DOHH2 (cell line): Measurements from ENCODE around the gene LAMA3.

ENCODE experiments used
- H3F3A ChIP-seq: fragments of 200-600 bp; sonication (generic), shearing (Covaris generic); 2 replicates; pipeline ENCODE4 v1.6.0; 2016; ENCODE audit warnings: antibody characterized with exemption, mild to moderate bottlenecking; ENCODE audit not compliant: control insufficient read depth, insufficient read depth
- H3K27ac ChIP-seq: fragments of 200-600 bp; sonication (generic); 2 replicates; pipeline ENCODE4 v1.5.1; 2014; ENCODE audit warnings: low read depth, mild to moderate bottlenecking, low read length, moderate library complexity
- H3K27me3 ChIP-seq: fragments of 200-600 bp; sonication (generic); 2 replicates; pipeline ENCODE4 v1.6.1; 2014; ENCODE audit warnings: mild to moderate bottlenecking, low read length, mixed read lengths; ENCODE audit not compliant: control insufficient read depth
- H3K36me3 ChIP-seq: fragments of 200-600 bp; sonication (generic); 2 replicates; pipeline ENCODE4 v1.6.1; 2014; ENCODE audit warnings: mild to moderate bottlenecking, low read length, moderate library complexity, mixed read lengths; ENCODE audit not compliant: control insufficient read depth
- H3K4me1 ChIP-seq: fragments of 200-600 bp; sonication (generic); 2 replicates; pipeline ENCODE4 v1.6.1; 2014; ENCODE audit warnings: mild to moderate bottlenecking, low read length, mixed read lengths; ENCODE audit not compliant: control insufficient read depth
- H3K4me2 ChIP-seq: fragments of 200-600 bp; sonication (generic); 2 replicates; pipeline ENCODE4 v1.6.0; 2014; ENCODE audit warnings: mild to moderate bottlenecking, low read length, moderate library complexity
- H3K4me3 ChIP-seq: fragments of 200-600 bp; sonication (generic); 2 replicates; pipeline ENCODE4 v1.5.1; 2014; ENCODE audit warnings: mild to moderate bottlenecking, low read length, mixed read lengths
- H3K79me2 ChIP-seq: fragments of 200-600 bp; sonication (generic); 2 replicates; pipeline ENCODE4 v1.6.1; 2014; ENCODE audit warnings: mild to moderate bottlenecking, low read length, mixed read lengths; ENCODE audit not compliant: control insufficient read depth
- H3K9me2 ChIP-seq: fragments of 200-600 bp; sonication (generic); replicated peaks from 2 replicates; pipeline ENCODE4 v1.6.1; 2014; ENCODE audit warnings: mild to moderate bottlenecking, low read length, mixed read lengths; ENCODE audit not compliant: control insufficient read depth
- H3K9me3 ChIP-seq: fragments of 200-600 bp; sonication (generic); 2 replicates; pipeline ENCODE4 v1.6.1; 2014; ENCODE audit warnings: antibody characterized with exemption, low read length, mixed read lengths; ENCODE audit not compliant: control insufficient read depth, insufficient read depth
- H4K20me1 ChIP-seq: fragments of 200-600 bp; sonication (generic); 2 replicates; pipeline ENCODE4 v1.6.0; 2014; ENCODE audit warnings: low read depth, mild to moderate bottlenecking, antibody characterized with exemption, low read length, moderate library complexity; ENCODE audit not compliant: control insufficient read depth, insufficient read depth
- EZH2phosphoT487 ChIP-seq: fragments of 200-600 bp; sonication (generic); IDR thresholded peaks from 2 replicates; pipeline ENCODE4 v1.6.1; 2017; ENCODE audit warnings: borderline replicate concordance, mild to moderate bottlenecking, antibody characterized with exemption, low read length, moderate library complexity, mixed read lengths
- TF ChIP-seq, protein P1 (sequence below): fragments of 200-600 bp; sonication (generic); IDR thresholded peaks from one replicate; pipeline ENCODE4 v1.5.1; 2014; ENCODE audit warnings: antibody characterized with exemption, mild to moderate bottlenecking, low read depth, low read length; ENCODE audit not compliant: poor library complexity, severe bottlenecking

The LAMA3 gene

DNA sequence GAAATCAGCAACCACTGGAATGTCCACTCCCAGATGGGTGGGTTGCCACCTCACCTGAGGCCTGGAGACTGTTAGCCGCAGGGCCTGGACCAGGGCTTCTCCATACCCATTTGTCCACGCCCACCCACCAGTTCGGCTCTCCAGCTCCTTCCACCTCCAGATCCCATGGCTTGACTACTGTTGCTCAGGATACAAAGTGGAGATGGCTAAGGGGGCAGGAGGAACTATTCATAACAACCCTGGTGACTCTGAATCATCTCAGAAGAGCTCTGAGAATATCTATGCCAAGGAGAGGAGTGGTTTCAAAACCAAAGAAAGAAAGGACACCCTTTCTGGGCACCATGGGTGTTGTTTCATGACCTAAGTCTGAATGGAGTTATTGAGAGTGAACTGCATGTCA lies 145.8 kb downstream of the LAMA3 start:
- Histone ChIP-seq H4K20me1 (no peaks in the 10 kb centered on the region), H3K4me1 (peaks cover 5% of the 10 kb centered on the region), H3K27ac (no peak overlapping the region), H3K79me2 (no peaks in the 10 kb centered on the region), H3K4me2 (no peak overlapping the region), H3K9me3 (no peaks in the 10 kb centered on the region), H3K27me3 (peaks cover 4% of the 10 kb centered on the region; the same call in 1 of the 2 replicates), H3K36me3 (no peaks in the 10 kb centered on the region), H3F3A (no peaks in the 10 kb centered on the region), H3K9me2 (no peaks in the 10 kb centered on the region), H3K4me3 (no peak overlapping the region)
- TF ChIP-seq, protein P1, sequence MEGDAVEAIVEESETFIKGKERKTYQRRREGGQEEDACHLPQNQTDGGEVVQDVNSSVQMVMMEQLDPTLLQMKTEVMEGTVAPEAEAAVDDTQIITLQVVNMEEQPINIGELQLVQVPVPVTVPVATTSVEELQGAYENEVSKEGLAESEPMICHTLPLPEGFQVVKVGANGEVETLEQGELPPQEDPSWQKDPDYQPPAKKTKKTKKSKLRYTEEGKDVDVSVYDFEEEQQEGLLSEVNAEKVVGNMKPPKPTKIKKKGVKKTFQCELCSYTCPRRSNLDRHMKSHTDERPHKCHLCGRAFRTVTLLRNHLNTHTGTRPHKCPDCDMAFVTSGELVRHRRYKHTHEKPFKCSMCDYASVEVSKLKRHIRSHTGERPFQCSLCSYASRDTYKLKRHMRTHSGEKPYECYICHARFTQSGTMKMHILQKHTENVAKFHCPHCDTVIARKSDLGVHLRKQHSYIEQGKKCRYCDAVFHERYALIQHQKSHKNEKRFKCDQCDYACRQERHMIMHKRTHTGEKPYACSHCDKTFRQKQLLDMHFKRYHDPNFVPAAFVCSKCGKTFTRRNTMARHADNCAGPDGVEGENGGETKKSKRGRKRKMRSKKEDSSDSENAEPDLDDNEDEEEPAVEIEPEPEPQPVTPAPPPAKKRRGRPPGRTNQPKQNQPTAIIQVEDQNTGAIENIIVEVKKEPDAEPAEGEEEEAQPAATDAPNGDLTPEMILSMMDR, result no peak
- TF ChIP-seq EZH2phosphoT487, result no peak

DNA sequence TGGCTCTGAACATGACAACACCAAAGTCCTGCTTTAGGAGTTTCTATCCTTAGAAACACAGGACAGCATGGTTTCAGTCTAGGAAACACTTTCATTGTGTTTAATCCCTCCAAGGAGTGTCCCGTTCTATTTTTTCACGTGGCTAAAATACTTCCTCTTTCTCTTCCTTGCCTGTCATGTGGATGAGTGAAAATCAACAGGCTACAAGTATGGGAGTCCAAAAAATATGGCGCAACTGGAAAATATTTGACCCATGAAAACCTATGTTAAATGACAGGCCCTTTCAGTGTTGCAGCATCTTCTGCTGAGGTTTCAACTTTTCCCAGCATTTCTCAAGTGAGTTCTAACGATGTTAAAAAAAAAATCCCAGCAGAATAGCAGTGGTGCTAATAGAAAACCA lies 146.3 kb downstream of the LAMA3 start:
- Histone ChIP-seq H3K79me2 (no peaks in the 10 kb centered on the region), H3K27me3 (peaks cover 4% of the 10 kb centered on the region; the same call in 1 of the 2 replicates), H3K27ac (no peak overlapping the region), H3K9me2 (no peaks in the 10 kb centered on the region), H3K9me3 (no peaks in the 10 kb centered on the region), H3F3A (no peaks in the 10 kb centered on the region), H3K4me3 (no peak overlapping the region), H3K4me2 (no peak overlapping the region), H3K36me3 (no peaks in the 10 kb centered on the region), H3K4me1 (peaks cover 5% of the 10 kb centered on the region), H4K20me1 (no peaks in the 10 kb centered on the region)
- TF ChIP-seq, protein P1, result no peak
- no peak for TF ChIP-seq EZH2phosphoT487

DNA sequence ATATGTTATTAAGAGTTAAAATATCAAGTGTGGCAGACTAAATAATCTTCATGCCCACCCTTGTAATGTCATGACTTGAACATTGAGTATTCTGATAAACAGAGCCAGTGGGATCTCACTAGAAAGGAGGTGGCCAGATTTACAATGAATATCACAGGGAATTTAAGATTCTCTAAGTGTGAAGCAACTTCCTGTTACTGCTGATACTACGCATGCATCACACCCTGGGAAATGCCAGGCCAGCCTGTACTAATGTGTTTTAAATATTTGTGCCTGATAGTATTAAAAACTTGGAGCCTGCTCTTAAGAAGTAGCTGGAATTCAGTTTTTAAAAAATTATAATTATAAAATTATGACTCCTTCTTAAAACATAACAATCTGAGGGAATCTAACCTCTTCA lies 148.3 kb downstream of the LAMA3 start:
- Histone ChIP-seq H3K4me3 (no peak overlapping the region), H3K9me2 (no peaks in the 10 kb centered on the region), H3F3A (no peaks in the 10 kb centered on the region), H3K27me3 (no peaks in the 10 kb centered on the region), H4K20me1 (no peaks in the 10 kb centered on the region), H3K36me3 (no peaks in the 10 kb centered on the region), H3K9me3 (no peaks in the 10 kb centered on the region), H3K4me1 (peaks cover 5% of the 10 kb centered on the region), H3K79me2 (no peaks in the 10 kb centered on the region), H3K27ac (no peak overlapping the region), H3K4me2 (no peak overlapping the region)
- no peak for TF ChIP-seq EZH2phosphoT487
- TF ChIP-seq, protein P1, result no peak

DNA sequence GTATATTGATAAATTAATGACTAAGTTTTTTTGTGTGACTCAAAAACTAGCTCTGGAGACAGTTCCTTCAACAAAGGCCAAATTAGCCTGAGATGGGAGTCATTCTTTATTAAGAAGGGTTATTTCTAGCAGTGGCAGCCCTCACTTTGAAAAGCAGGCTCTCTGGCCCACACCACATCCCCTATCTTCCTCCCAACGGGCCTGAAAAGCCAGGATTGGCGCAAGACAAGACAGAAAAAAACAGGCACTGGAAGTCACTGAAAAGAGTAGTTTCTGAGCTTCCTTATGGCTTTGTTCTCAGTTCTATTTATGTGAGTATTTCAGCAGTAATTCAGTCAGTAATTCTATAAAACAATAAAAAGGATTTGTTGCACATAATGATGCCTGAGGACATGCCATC lies 149.0 kb downstream of the LAMA3 start:
- Histone ChIP-seq H3K79me2 (no peaks in the 10 kb centered on the region), H3K9me3 (no peaks in the 10 kb centered on the region), H4K20me1 (no peaks in the 10 kb centered on the region), H3F3A (no peaks in the 10 kb centered on the region), H3K36me3 (no peaks in the 10 kb centered on the region), H3K27me3 (no peaks in the 10 kb centered on the region), H3K4me1 (peaks cover 5% of the 10 kb centered on the region), H3K9me2 (no peaks in the 10 kb centered on the region), H3K27ac (no peak overlapping the region), H3K4me3 (no peak overlapping the region), H3K4me2 (no peak overlapping the region)
- TF ChIP-seq, protein P1, result no peak
- TF ChIP-seq EZH2phosphoT487, result no peak
